ENCODE data around the gene METTL9.

Gene METTL9

GRCh38 chr16:21703589-21704174 lies 104.3 kb downstream of the METTL9 start:
- DNase-seq (ENCODE audit: low read depth, low spot score) = no peak
- in situ Hi-C loops (cut with HindIII; ENCODE audit: low sequenced_read_pairs) = no loop called here
- TF ChIP-seq CTCF (IDR thresholded peaks at IDR 0.05; ENCODE audit: low read depth, low read length) = no peak
- H3K4me3 ChIP-seq (ENCODE audit: low read depth, low read length) = no peak overlapping the region

DNA sequence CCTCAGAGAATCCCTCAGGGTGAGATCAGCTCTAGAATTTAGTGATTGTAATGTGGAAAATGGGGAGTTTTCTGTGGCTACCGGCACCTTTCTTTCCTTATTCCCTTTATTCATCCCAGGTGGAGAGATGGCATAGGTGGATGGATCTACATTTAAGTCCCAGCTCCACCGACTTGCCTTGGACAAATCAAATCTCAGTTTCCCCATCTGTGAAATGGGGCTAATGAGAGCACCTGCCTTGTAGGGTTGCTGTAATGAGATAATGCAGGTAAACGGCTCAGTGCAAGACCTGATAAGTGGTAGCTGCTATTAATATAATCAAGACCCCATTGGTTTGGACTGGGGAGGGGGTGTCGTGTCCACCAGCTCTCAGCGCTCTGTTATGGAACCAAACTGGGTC lies 104.9 kb downstream of the METTL9 start:
- in situ Hi-C loops (cut with HindIII; ENCODE audit: low sequenced_read_pairs) = no loop called here
- TF ChIP-seq CTCF (IDR thresholded peaks at IDR 0.05; ENCODE audit: low read depth, low read length) = no peak

DNA sequence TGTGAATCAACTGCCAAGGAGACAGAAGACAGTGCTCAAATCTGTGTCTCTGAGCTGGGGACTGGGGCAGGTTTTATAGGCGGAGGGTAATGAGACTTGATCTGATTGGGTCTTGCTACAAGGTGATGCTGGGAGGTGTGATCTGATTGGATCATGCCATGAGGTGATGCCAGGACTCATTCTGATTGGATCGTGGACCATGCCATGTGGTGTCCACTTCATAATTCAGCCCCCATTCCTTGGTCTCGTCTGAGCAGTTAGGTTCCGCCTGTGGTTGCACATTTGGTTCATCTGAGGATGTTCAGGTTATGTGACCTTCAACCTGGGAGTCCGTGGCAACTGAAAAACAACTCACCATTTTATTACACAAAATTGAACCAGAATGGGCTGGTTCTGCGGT lies 105.4 kb downstream of the METTL9 start:
- in situ Hi-C loops (cut with HindIII; ENCODE audit: low sequenced_read_pairs) = no loop called here
- no peak overlapping the region for H3K4me3 ChIP-seq (ENCODE audit: low read depth, low read length)
- DNase-seq (ENCODE audit: low read depth, low spot score) = no peak
- no peak for TF ChIP-seq CTCF (IDR thresholded peaks at IDR 0.05; ENCODE audit: low read depth, low read length)

More for the DNA sequence above, 104.9 kb downstream of the METTL9 start:
- DNase-seq (ENCODE audit: low read depth, low spot score) = no peak
- no peak overlapping the region for H3K4me3 ChIP-seq (ENCODE audit: low read depth, low read length)

Data from astrocyte of the spinal cord (primary cell).